ENCODE data around the gene DNAJC17. TPM values are rescaled to one million over a fixed set of nuclear protein-coding genes. Genes with fewer than 3 reads are reported as not detected.

The DNAJC17 gene
- total RNA-seq, 4 donors from 2014 or later: 7.8 to 20.5 (median 17.8) TPM

DNA sequence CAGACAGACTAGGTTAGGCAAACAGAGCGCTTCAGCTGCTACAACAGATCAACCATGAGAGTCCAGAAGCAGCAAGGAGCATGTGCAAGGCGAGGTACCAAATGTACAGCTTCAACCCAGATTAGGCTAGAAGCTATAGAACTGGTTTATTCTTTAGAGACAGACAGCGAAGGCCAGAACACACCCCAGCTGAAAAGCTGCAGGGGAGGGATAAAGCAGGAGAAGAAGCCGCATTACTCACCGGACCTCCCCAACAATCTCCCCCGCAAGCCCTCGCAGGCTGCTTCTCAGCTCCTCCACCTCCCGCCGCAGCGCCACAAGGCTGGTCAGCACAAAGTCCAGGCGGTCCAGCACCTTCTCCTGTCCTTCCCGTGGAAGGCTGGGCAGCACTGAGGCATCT lies 55.5 kb downstream of the DNAJC17 start:
- H3K27ac ChIP-seq: no peak overlapping the region
- 94 to 100% methylated on average over 3 to 4 of the region's 12 CpGs for WGBS, 2 donors (ENCODE audit: low coverage in 1 of 2)
- H3K9me3 ChIP-seq: no peaks in the 10 kb centered on the region
- peaks cover 0 to 59% of the 10 kb centered on the region in 2 donors for H3K36me3 ChIP-seq
- TF ChIP-seq EP300 (IDR thresholded peaks at IDR 0.05): no peak
- no peak for TF ChIP-seq POLR2AphosphoS5 (IDR thresholded peaks at IDR 0.05)
- TF ChIP-seq CTCF (IDR thresholded peaks at IDR 0.05): no peak
- no peak overlapping the region for H3K4me3 ChIP-seq
- ATAC-seq: no peak
- H3K4me1 ChIP-seq: peaks cover 0 to 37% (median 4%) of the 10 kb centered on the region in 3 donors
- H3K27me3 ChIP-seq: no peaks in the 10 kb centered on the region

- 100% methylated on average over 1 of the region's 4 CpGs; no CpG with 5 or more reads in 1 of the 2 donors for WGBS, 2 donors (ENCODE audit: low coverage in 1 of 2)
These were observed 56.4 kb downstream of the DNAJC17 start for GRCh38 chr15:40750885-40751284.

GRCh38 chr15:40749151-40749630 lies 58.1 kb downstream of the DNAJC17 start:
- Histone ChIP-seq H3K4me3 (no peak overlapping the region), H3K9me3 (no peaks in the 10 kb centered on the region), H3K27me3 (no peaks in the 10 kb centered on the region), H3K27ac (no peak overlapping the region), H3K36me3 (peaks cover 0 to 82% of the 10 kb centered on the region in 2 donors), H3K4me1 (peaks cover 0 to 26% (median 2%) of the 10 kb centered on the region in 3 donors)
- ATAC-seq: no peak
- no peak for TF ChIP-seq POLR2A (IDR thresholded peaks at IDR 0.05)
- no peak for TF ChIP-seq POLR2AphosphoS5 (IDR thresholded peaks at IDR 0.05)
- TF ChIP-seq CTCF (IDR thresholded peaks at IDR 0.05): no peak
- TF ChIP-seq EP300 (IDR thresholded peaks at IDR 0.05): no peak
- no CpG with 5 or more reads among the region's 4 CpGs for WGBS, 2 donors (ENCODE audit: low coverage in 1 of 2)

More at GRCh38 chr15:40750885-40751284, 56.4 kb downstream of the DNAJC17 start:
- Histone ChIP-seq H3K36me3 (peaks cover 0 to 65% of the 10 kb centered on the region in 2 donors), H3K27ac (no peak overlapping the region), H3K9me3 (no peaks in the 10 kb centered on the region), H3K4me3 (no peak overlapping the region), H3K4me1 (peaks cover 0 to 35% (median 4%) of the 10 kb centered on the region in 3 donors), H3K27me3 (no peaks in the 10 kb centered on the region)
- TF ChIP-seq EP300 (IDR thresholded peaks at IDR 0.05) (no peak), CTCF (IDR thresholded peaks at IDR 0.05) (no peak), POLR2A (IDR thresholded peaks at IDR 0.05) (no peak), POLR2AphosphoS5 (IDR thresholded peaks at IDR 0.05) (no peak)
- ATAC-seq: no peak

GRCh38 chr15:40747685-40748631 lies 59.3 kb downstream of the DNAJC17 start:
- H3K36me3 ChIP-seq: peaks cover 0 to 94% of the 10 kb centered on the region in 2 donors
- 69 to 73% methylated on average over 2 to 3 of the region's 7 CpGs for WGBS, 2 donors (ENCODE audit: low coverage in 1 of 2)
- no peak for ATAC-seq

More at GRCh38 chr15:40747685-40748631, 59.3 kb downstream of the DNAJC17 start:
- Histone ChIP-seq H3K4me1 (peaks cover 0 to 13% (median 0%) of the 10 kb centered on the region in 3 donors), H3K4me3 (no peak overlapping the region), H3K27ac (no peak overlapping the region), H3K9me3 (no peaks in the 10 kb centered on the region), H3K27me3 (no peaks in the 10 kb centered on the region)
- TF ChIP-seq CTCF (IDR thresholded peaks at IDR 0.05) (no peak), POLR2A (IDR thresholded peaks at IDR 0.05) (no peak), EP300 (IDR thresholded peaks at IDR 0.05) (no peak), POLR2AphosphoS5 (IDR thresholded peaks at IDR 0.05) (no peak)

Data from gastroesophageal sphincter (tissue), 4 donors.